MM.1S (cell line): ENCODE measurements around the gene ZNF280C.

Source experiments
- CTCF ChIP-seq: fragments of 300-600 bp; sonication (generic); IDR thresholded peaks from 2 replicates; pipeline ENCODE4 v1.5.1; 2016; ENCODE audit warnings: antibody characterized with exemption, low read length, mixed read lengths
- EZH2 ChIP-seq: fragments of 300-600 bp; sonication (generic); optimal IDR thresholded peaks from 2 replicates; pipeline ENCODE3; 2017; ENCODE audit warnings: low read depth, mild to moderate bottlenecking, antibody characterized with exemption, low read length, mixed read lengths
- EZH2phosphoT487 ChIP-seq: fragments of 300-600 bp; sonication (generic); IDR thresholded peaks from 2 replicates; pipeline ENCODE4 v1.6.1; 2018; ENCODE audit warnings: antibody characterized with exemption, low read length

- TF ChIP-seq CTCF (no peak), EZH2phosphoT487 (no peak), EZH2 (no peak)
These were observed 71.2 kb downstream of the ZNF280C start for GRCh38 chrX:130197464-130197863.
